Mammary epithelial cell (primary cell): ENCODE data around the gene DAGLA.

ENCODE experiments used
- EZH2 ChIP-seq: IDR thresholded peaks from 2 replicates; pipeline ENCODE4 v1.6.1; 2012; ENCODE audit warnings: low read length, inconsistent platforms, borderline replicate concordance
- TF ChIP-seq, protein P1 (sequence below), 2 donors: IDR thresholded peaks in 1 of 2; conservative IDR thresholded peaks in 1 of 2; 2 replicates each; pipeline ENCODE4 v1.5.1; 2011 to 2012; ENCODE audit warnings: inconsistent platforms in 2 of 2, low read length in 2 of 2, mild to moderate bottlenecking in 2 of 2, control low read depth in 1 of 2, low read depth in 1 of 2; ENCODE audit not compliant: insufficient read depth in 1 of 2; ENCODE audit errors: extremely low read depth in 1 of 2

DNA sequence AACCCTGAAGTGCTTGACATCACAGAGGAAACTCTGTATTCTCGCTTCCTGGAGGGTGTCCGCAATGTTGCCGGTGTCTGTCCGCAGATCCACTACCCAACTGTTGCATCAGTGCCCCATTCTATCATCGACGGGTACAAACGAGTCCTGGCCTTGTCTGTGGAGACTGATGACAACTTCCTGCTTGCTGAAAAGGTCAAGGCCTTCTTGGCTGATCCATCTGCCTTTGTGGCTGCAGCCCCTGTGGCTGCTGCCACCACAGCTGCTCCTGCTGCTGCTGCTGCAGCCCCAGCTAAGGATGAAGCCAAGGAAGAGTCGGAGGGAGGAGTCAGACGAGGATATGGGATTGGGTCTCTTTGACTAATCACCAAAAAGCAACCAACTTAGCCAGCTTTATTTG lies 42.9 kb upstream of the DAGLA start:
- TF ChIP-seq, protein P1, sequence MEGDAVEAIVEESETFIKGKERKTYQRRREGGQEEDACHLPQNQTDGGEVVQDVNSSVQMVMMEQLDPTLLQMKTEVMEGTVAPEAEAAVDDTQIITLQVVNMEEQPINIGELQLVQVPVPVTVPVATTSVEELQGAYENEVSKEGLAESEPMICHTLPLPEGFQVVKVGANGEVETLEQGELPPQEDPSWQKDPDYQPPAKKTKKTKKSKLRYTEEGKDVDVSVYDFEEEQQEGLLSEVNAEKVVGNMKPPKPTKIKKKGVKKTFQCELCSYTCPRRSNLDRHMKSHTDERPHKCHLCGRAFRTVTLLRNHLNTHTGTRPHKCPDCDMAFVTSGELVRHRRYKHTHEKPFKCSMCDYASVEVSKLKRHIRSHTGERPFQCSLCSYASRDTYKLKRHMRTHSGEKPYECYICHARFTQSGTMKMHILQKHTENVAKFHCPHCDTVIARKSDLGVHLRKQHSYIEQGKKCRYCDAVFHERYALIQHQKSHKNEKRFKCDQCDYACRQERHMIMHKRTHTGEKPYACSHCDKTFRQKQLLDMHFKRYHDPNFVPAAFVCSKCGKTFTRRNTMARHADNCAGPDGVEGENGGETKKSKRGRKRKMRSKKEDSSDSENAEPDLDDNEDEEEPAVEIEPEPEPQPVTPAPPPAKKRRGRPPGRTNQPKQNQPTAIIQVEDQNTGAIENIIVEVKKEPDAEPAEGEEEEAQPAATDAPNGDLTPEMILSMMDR (conservative IDR thresholded peaks at IDR 0.05 in 1 of 2, IDR thresholded peaks at IDR 0.05 in 1 of 2; ENCODE audit: extremely low read depth in 1 of 2, insufficient read depth in 1 of 2, low read depth in 1 of 2, low read length in 2 of 2), result no peak
- TF ChIP-seq EZH2, result no peak
